Panc1 (cell line): Measurements from ENCODE around the gene PHF2. TPM values are rescaled to one million over a fixed set of nuclear protein-coding genes. Genes with fewer than 3 reads are reported as not detected.

Experiments used
- ATAC-seq: fragments of 200-7000 bp; cut with Tn5 transposase; 2 replicates; pipeline ENCODE4 v1.9.1; 2020; ENCODE audit warnings: mild to moderate bottlenecking, moderate library complexity
- BruUV-seq: library from RNA; stranded (reverse); fragments of 400-500 nt; replicated peaks from 2 replicates; lab custom pipeline; 2021; lab: Mats Ljungman, UMichigan
- CTCF ChIA-PET: fragments of 300-600 bp; sonication (Branson Sonifier 250); formaldehyde crosslinking; loops from one replicate; lab custom pipeline; 2022; ENCODE audit warnings: antibody characterized with exemption; lab: Charles Lee
- POLR2A ChIA-PET: fragments of 300-600 bp; sonication (Branson Sonifier 250); formaldehyde crosslinking; loops from one replicate; lab custom pipeline; 2022; ENCODE audit warnings: antibody characterized with exemption; lab: Charles Lee
- DNase-seq: peaks from one replicate; pipeline ENCODE4 v3.0.0-alpha.2; 2010; ENCODE audit warnings: low read depth, low spot score
- H3K27ac ChIP-seq: 2 replicates; pipeline ENCODE4 v1.5.1; 2011; ENCODE audit warnings: mild to moderate bottlenecking, low read length, inconsistent platforms
- H3K27me3 ChIP-seq: fragments of 200-500 bp; sonication (Bioruptor generic); 2 replicates; pipeline ENCODE4 v1.6.0; 2014; ENCODE audit warnings: low read length, inconsistent platforms; ENCODE audit not compliant: control insufficient read depth, insufficient read depth
- H3K36me3 ChIP-seq: fragments of 200-500 bp; sonication (Bioruptor generic); 2 replicates; pipeline ENCODE4 v1.5.1; 2014; ENCODE audit warnings: inconsistent platforms, mild to moderate bottlenecking, low read length, moderate library complexity; ENCODE audit not compliant: control insufficient read depth, insufficient read depth
- H3K4me1 ChIP-seq: 2 replicates; pipeline ENCODE4 v1.5.1; 2011; ENCODE audit warnings: inconsistent platforms, mild to moderate bottlenecking, low read length, moderate library complexity; ENCODE audit not compliant: control insufficient read depth, insufficient read depth
- H3K4me3 ChIP-seq, 2 experiments: 2 replicates each; pipeline ENCODE4 v1.5.1; 2011 to 2012; ENCODE audit warnings: low read depth in 2 of 2, low read length in 2 of 2, mild to moderate bottlenecking in 2 of 2, inconsistent platforms in 1 of 2, moderate library complexity in 1 of 2
- H3K9me3 ChIP-seq: fragments of 200-500 bp; sonication (Bioruptor generic); 2 replicates; pipeline ENCODE4 v1.5.1; 2014; ENCODE audit warnings: low read depth, mild to moderate bottlenecking, inconsistent platforms, low read length, moderate library complexity; ENCODE audit not compliant: control insufficient read depth, insufficient read depth
- POLR2AphosphoS5 ChIP-seq: IDR thresholded peaks from 2 replicates; pipeline ENCODE4 v1.6.1; 2012; ENCODE audit warnings: mild to moderate bottlenecking, low read depth, low read length, moderate library complexity
- REST ChIP-seq, 2 experiments: IDR thresholded peaks; 2 replicates each; pipeline ENCODE4 v1.6.1; 2011 to 2012; ENCODE audit warnings: low read depth in 2 of 2, control low read depth in 1 of 2, low read length in 1 of 2, mild to moderate bottlenecking in 1 of 2, moderate library complexity in 1 of 2; ENCODE audit not compliant: insufficient read depth in 1 of 2
- SIN3A ChIP-seq: IDR thresholded peaks from 2 replicates; pipeline ENCODE4 v1.6.1; 2012; ENCODE audit warnings: low read depth, mild to moderate bottlenecking, low read length, moderate library complexity, borderline replicate concordance; ENCODE audit not compliant: insufficient read depth
- TCF7L2 ChIP-seq: IDR thresholded peaks from 2 replicates; pipeline ENCODE4 v1.6.1; 2011; ENCODE audit warnings: mild to moderate bottlenecking, low read depth, low read length, inconsistent platforms
- in situ Hi-C: cut with HindIII; loops from 2 replicates; pipeline ENCODE4 v1.10.0; 2016; ENCODE audit warnings: low sequenced_read_pairs, low pct_unique_long_range_greater_than_20kb
- intact Hi-C: fragments of 100-400 bp; cut with micrococcal nuclease; formaldehyde crosslinking; loops from one replicate; pipeline ENCODE4 v1.10.0; 2022; ENCODE audit not compliant: unreplicated experiment
- total RNA-seq: library from RNA; stranded (reverse); gene quantifications from one replicate; pipeline ENCODE4 v1.2.1, GENCODE V29; 2021; ENCODE audit not compliant: unreplicated experiment
- TF ChIP-seq, protein P1 (sequence below): fragments of 450-650 bp; IDR thresholded peaks from 2 replicates; pipeline ENCODE4 v1.5.1; 2017; ENCODE audit warnings: mild to moderate bottlenecking

The PHF2 gene
- total RNA-seq, 1 experiment from 2014 or later: 16.6 TPM

DNA sequence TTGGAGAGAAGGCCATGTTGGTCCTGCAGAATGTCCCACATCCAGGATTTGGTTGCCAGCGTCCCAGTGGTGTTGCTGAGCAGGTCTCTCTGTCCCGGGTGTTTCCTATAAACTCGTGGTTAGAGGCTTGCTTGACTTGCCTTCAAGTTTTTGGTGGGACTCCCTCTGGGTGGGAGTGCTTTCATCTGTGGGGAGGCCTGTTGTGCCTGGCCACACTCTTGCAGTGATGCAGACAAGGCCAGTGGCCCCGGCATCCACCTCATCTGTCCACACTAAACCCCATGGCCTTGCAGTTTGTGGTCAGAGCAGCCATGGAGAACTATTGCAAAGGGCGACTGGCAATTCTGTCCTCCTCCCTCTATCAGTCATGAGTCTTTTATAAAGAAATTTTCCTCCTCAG lies 71.8 kb downstream of the PHF2 start:
- intact Hi-C loops: no loop called here
- POLR2A ChIA-PET: interaction anchor here (0.6 kb wide), 1 partner anchor 148 kb away, joined by 3 read pairs; no protein-coding TSS in a partner anchor
- in situ Hi-C loops: no loop called here
- no peak for TF ChIP-seq SIN3A
- no peak for TF ChIP-seq REST (IDR thresholded peaks at IDR 0.05; ENCODE audit: insufficient read depth in 1 of 2, low read depth in 2 of 2, low read length in 1 of 2)
- TF ChIP-seq, protein P1, sequence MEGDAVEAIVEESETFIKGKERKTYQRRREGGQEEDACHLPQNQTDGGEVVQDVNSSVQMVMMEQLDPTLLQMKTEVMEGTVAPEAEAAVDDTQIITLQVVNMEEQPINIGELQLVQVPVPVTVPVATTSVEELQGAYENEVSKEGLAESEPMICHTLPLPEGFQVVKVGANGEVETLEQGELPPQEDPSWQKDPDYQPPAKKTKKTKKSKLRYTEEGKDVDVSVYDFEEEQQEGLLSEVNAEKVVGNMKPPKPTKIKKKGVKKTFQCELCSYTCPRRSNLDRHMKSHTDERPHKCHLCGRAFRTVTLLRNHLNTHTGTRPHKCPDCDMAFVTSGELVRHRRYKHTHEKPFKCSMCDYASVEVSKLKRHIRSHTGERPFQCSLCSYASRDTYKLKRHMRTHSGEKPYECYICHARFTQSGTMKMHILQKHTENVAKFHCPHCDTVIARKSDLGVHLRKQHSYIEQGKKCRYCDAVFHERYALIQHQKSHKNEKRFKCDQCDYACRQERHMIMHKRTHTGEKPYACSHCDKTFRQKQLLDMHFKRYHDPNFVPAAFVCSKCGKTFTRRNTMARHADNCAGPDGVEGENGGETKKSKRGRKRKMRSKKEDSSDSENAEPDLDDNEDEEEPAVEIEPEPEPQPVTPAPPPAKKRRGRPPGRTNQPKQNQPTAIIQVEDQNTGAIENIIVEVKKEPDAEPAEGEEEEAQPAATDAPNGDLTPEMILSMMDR: no peak
- no peak for TF ChIP-seq TCF7L2
- H3K9me3 ChIP-seq: no peaks in the 10 kb centered on the region
- DNase-seq: no peak
- CTCF ChIA-PET: no interaction called here
- no TSS peak for BruUV-seq
- no peaks in the 10 kb centered on the region for H3K36me3 ChIP-seq
- H3K27me3 ChIP-seq: no peaks in the 10 kb centered on the region
- no peak for ATAC-seq
- no peak overlapping the region for H3K4me3 ChIP-seq
- no peaks in the 10 kb centered on the region for H3K4me1 ChIP-seq
- no peak overlapping the region for H3K27ac ChIP-seq

DNA sequence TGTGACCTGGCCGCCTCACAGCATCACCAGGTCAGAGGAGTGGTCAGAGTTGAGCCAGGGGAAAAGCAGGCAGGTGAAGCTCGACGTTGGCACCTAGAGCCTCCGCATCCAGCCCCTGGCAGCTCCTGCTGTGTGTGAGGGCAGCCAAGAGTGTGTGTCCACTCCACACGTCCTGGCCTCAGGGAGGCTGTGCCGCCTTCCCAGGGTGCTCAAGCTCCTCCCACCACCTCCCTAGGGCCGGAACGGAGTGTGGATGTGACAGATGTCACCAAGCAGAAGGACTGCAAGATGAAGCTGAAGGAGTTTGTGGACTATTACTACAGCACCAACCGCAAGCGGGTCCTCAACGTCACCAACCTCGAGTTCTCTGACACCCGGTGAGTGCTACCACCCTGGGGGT lies 72.5 kb downstream of the PHF2 start:
- ChIA-PET CTCF (no interaction called here), POLR2A (no interaction called here)
- in situ Hi-C loops: no loop called here
- H3K4me1 ChIP-seq: no peaks in the 10 kb centered on the region
- ATAC-seq (no peak), DNase-seq (no peak)
- H3K27me3 ChIP-seq: no peaks in the 10 kb centered on the region
- intact Hi-C loops: no loop called here
- H3K27ac ChIP-seq: no peak overlapping the region
- no peaks in the 10 kb centered on the region for H3K9me3 ChIP-seq
- no peak overlapping the region for H3K4me3 ChIP-seq
- TF ChIP-seq SIN3A: no peak
- no peak for TF ChIP-seq POLR2AphosphoS5
- TF ChIP-seq REST (IDR thresholded peaks at IDR 0.05; ENCODE audit: insufficient read depth in 1 of 2, low read depth in 2 of 2, low read length in 1 of 2): no peak
- TF ChIP-seq TCF7L2: no peak
- TF ChIP-seq, protein P1: no peak
- BruUV-seq: no TSS peak
- no peaks in the 10 kb centered on the region for H3K36me3 ChIP-seq
